ENCODE data around the gene DSCAML1. TPM values are rescaled to one million over a fixed set of nuclear protein-coding genes. Genes with fewer than 3 reads are reported as not detected.

DSCAML1 gene
- polyA plus RNA-seq, 3 donors: 2.4 to 4.0 (median 2.9) TPM

DNA sequence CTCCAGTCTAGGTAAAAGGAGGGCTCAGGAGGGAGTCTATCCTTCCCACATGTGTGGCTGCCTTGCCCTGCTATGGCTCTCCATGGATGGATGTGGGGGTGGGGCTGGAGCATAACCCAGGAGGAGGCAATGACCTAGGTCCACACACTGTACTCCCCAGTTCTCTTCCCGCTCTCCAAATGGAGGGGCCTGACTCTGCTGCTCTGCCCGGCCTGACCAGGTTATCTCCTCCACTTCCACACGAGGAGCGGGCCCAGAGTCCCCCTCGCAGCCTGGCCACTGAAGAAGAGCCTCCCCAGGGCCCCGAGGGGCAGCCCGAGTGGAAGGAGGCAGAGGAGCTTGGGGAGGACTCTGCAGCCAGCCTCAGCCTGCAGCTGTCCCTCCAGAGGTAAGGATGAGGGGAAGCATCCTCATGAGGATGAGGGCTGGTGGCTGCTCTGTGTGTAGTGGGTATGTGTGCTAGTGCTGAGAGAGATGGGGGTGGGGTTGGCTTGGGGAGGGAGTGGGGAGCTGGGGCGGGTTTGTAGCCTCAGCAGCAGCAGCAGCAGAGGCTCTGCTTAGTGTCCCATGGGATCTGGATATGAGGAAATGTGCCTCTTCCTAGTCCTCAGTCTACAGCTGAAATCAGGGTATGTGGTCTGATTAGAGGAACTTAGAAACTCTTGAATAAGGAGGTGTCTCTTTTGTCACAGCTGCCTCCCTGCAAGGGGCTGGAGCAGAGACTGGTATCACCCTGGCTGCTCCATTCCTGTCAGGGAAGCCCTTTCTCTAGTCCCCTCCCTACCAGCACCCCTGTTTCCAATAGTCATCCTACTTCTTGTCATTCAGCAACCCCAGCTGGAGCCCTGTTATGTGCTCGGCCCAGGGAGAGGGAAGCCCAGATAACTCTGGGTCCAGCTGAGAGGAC lies 415.3 kb downstream of the DSCAML1 start:
- no peak for DNase-seq

- no peak for DNase-seq
Measured at GRCh38 chr11:117380676-117381075, 416.3 kb downstream of the DSCAML1 start.

DNA sequence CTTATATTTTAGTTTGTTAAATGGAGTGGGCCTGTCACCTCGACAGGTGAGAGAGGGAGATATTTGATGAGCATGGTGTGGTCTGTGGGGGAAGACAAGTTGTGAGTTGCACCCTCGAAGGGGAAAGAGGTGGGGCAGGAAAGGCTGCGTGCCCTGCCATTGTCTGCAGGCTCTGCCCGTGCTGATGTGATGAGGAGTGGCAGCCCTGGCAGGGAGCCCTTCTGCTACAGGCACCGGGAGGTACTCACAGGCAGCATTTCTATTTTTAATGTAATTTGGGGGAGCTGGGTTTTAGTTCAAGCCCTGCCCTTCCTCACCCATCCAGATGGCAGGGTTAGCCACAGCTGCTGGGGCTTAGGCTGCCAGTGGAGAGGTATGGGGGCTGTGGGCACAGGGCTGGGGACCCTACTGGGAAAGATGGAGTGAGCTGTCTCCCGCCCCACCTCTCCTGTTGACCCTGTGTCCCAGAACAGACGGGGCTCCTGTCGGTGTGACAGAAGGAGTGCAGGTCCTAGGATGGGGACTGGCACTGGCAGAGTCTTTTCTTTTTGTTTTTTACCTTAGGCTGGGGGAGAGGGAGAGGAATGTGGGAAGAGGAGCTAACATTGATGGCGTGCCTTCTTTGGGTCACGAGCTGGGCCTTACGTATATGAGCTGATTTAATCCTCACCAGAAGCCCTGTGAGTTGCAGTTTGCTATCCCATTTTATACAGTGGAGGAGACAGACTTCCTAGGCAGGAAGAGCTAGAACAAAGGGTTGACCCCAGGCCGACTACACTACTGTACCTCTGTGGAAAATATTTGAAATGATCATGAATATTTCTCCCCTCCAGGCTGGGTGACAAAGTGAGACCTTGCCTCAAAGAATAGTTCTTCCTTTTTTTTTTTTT lies 417.8 kb downstream of the DSCAML1 start:
- DNase-seq: no peak

Other genes with a start within 250 kb of the DSCAML1 start
- 100 to 1,000 TPM; 504 to 530 (median 517) TPM for gene FXYD2, start 27.5 kb upstream of the DSCAML1 start, polyA plus RNA-seq (ENCODE audit: insufficient read length in 3 of 3)
- gene FXYD6, start 79.4 kb upstream of the DSCAML1 start, polyA plus RNA-seq (ENCODE audit: insufficient read length in 3 of 3): 100 to 1,000 TPM; 111 to 141 (median 136) TPM
- under 1 TPM; 0.50 to 0.92 (median 0.71) TPM for gene TMPRSS13, start 132.2 kb upstream of the DSCAML1 start, polyA plus RNA-seq (ENCODE audit: insufficient read length in 3 of 3)
- 1 to 10 TPM; 2.0 to 3.8 (median 2.5) TPM for gene IL10RA, start 189.2 kb upstream of the DSCAML1 start, polyA plus RNA-seq (ENCODE audit: insufficient read length in 3 of 3)

Data from renal pelvis (tissue), 4 donors.